ENCODE measurements around the gene IRX4.

The IRX4 gene

DNA sequence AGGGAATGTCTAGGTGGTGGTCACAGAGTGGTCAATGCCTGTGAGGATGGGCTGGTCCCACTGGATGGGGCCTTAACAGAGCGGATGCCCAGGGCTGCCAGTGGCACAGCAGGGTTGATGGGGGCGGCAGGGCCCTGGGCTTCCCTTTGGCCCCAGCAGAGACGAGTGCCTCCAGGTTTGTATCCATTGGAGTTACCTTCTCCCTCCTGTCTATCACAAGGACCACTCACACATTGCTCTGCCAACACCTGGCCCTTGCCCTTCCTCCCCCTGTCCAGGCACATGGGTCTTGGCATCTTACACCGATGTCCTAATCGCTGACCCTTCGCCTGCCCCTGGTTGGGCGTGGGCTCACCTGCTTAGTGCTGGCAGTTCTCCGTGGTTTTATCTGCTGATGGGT is 26.2 kb upstream of the IRX4 start:
- TF ChIP-seq TOX (CRISPR knock-in tag; IDR thresholded peaks at IDR 0.05; ENCODE audit: borderline replicate concordance) = no peak
- no peak for TF ChIP-seq GLIS3 (CRISPR knock-in tag; IDR thresholded peaks at IDR 0.05)
- no peak for TF ChIP-seq ZFP3 (CRISPR knock-in tag; IDR thresholded peaks at IDR 0.05)
- no peak for TF ChIP-seq ZFP30 (CRISPR knock-in tag; IDR thresholded peaks at IDR 0.05)
- no peak for TF ChIP-seq ESRRG (CRISPR knock-in tag; IDR thresholded peaks at IDR 0.05)
- no peak for TF ChIP-seq CSDC2 (CRISPR knock-in tag; IDR thresholded peaks at IDR 0.05)
- no peak for TF ChIP-seq OSR1 (CRISPR knock-in tag; IDR thresholded peaks at IDR 0.05)
- no peak for TF ChIP-seq TCF4 (CRISPR knock-in tag; IDR thresholded peaks at IDR 0.05; ENCODE audit: borderline replicate concordance)
- no peak for TF ChIP-seq PPARA (CRISPR knock-in tag; IDR thresholded peaks at IDR 0.05; ENCODE audit: borderline replicate concordance)
- TF ChIP-seq, protein P1, sequence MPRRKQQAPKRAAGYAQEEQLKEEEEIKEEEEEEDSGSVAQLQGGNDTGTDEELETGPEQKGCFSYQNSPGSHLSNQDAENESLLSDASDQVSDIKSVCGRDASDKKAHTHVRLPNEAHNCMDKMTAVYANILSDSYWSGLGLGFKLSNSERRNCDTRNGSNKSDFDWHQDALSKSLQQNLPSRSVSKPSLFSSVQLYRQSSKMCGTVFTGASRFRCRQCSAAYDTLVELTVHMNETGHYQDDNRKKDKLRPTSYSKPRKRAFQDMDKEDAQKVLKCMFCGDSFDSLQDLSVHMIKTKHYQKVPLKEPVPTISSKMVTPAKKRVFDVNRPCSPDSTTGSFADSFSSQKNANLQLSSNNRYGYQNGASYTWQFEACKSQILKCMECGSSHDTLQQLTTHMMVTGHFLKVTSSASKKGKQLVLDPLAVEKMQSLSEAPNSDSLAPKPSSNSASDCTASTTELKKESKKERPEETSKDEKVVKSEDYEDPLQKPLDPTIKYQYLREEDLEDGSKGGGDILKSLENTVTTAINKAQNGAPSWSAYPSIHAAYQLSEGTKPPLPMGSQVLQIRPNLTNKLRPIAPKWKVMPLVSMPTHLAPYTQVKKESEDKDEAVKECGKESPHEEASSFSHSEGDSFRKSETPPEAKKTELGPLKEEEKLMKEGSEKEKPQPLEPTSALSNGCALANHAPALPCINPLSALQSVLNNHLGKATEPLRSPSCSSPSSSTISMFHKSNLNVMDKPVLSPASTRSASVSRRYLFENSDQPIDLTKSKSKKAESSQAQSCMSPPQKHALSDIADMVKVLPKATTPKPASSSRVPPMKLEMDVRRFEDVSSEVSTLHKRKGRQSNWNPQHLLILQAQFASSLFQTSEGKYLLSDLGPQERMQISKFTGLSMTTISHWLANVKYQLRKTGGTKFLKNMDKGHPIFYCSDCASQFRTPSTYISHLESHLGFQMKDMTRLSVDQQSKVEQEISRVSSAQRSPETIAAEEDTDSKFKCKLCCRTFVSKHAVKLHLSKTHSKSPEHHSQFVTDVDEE (CRISPR knock-in tag; IDR thresholded peaks at IDR 0.05) = no peak
- TF ChIP-seq ZNF565 (CRISPR knock-in tag; conservative IDR thresholded peaks at IDR 0.05; ENCODE audit: low read depth) = no peak
- no peak for ATAC-seq

DNA sequence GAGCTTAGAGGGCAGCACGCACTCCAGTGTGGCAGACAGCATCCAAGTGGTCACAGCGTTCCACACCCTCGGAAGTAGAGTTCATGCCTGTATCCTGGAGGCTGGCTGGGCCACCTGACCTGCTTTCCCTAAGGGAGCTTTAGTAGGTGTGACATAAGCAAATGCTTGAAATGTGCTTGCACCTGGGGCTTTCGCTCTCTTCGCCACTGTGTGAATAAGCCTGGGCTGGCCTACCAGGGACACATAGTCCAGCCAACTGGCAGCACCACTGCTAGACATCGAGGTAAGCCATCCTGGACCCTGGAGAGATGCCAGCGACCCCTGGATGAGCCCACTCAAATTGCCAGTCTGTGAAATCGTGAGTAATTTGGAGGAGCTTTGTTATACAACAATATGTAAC is 24.9 kb upstream of the IRX4 start:
- ATAC-seq = no peak
- TF ChIP-seq ESRRG (CRISPR knock-in tag; IDR thresholded peaks at IDR 0.05) (no peak), PPARA (CRISPR knock-in tag; IDR thresholded peaks at IDR 0.05; ENCODE audit: borderline replicate concordance) (no peak), TOX (CRISPR knock-in tag; IDR thresholded peaks at IDR 0.05; ENCODE audit: borderline replicate concordance) (no peak), ARNTL (CRISPR knock-in tag; IDR thresholded peaks at IDR 0.05; ENCODE audit: borderline replicate concordance, low read depth) (no peak)

DNA sequence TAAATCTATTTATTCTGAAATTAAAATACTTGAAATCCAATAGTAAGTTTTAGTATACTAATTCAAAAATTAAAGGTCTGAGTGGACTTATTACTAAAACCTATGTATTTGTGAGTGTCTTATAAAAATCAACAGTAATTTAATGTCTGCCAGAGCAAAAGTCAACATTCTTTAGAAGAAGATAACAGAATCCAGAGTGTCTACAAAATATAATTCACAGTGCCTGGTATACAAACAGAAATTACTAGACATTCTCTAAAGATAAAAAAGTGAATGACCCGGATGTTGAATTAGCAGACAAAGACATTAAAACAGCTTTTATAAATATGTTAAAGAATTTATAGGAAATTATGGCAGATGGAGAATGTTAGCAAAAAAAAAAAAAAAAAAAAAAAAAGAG is 22.4 kb upstream of the IRX4 start:
- ATAC-seq = no peak
- TF ChIP-seq GLIS3 (CRISPR knock-in tag; IDR thresholded peaks at IDR 0.05) (no peak), ARNTL (CRISPR knock-in tag; IDR thresholded peaks at IDR 0.05; ENCODE audit: borderline replicate concordance, low read depth) (no peak), TCF4 (CRISPR knock-in tag; IDR thresholded peaks at IDR 0.05; ENCODE audit: borderline replicate concordance) (no peak), ZFP3 (CRISPR knock-in tag; IDR thresholded peaks at IDR 0.05) (no peak), ZNF70 (CRISPR knock-in tag; IDR thresholded peaks at IDR 0.05) (no peak), OSR1 (CRISPR knock-in tag; IDR thresholded peaks at IDR 0.05) (no peak), RARB (CRISPR knock-in tag; IDR thresholded peaks at IDR 0.05) (no peak), SNAI2 (CRISPR knock-in tag; IDR thresholded peaks at IDR 0.05) (no peak), PPARA (CRISPR knock-in tag; IDR thresholded peaks at IDR 0.05; ENCODE audit: borderline replicate concordance) (no peak), ZC3H10 (CRISPR knock-in tag; IDR thresholded peaks at IDR 0.05) (no peak), ZFP30 (CRISPR knock-in tag; IDR thresholded peaks at IDR 0.05) (no peak), ESRRG (CRISPR knock-in tag; IDR thresholded peaks at IDR 0.05) (no peak), CSDC2 (CRISPR knock-in tag; IDR thresholded peaks at IDR 0.05) (no peak), ZNF565 (CRISPR knock-in tag; conservative IDR thresholded peaks at IDR 0.05; ENCODE audit: low read depth) (no peak), ISL1 (CRISPR knock-in tag; IDR thresholded peaks at IDR 0.05) (no peak)
- TF ChIP-seq, protein P2, sequence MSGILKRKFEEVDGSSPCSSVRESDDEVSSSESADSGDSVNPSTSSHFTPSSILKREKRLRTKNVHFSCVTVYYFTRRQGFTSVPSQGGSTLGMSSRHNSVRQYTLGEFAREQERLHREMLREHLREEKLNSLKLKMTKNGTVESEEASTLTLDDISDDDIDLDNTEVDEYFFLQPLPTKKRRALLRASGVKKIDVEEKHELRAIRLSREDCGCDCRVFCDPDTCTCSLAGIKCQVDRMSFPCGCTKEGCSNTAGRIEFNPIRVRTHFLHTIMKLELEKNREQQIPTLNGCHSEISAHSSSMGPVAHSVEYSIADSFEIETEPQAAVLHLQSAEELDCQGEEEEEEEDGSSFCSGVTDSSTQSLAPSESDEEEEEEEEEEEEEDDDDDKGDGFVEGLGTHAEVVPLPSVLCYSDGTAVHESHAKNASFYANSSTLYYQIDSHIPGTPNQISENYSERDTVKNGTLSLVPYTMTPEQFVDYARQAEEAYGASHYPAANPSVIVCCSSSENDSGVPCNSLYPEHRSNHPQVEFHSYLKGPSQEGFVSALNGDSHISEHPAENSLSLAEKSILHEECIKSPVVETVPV (CRISPR knock-in tag; IDR thresholded peaks at IDR 0.05) = no peak
- TF ChIP-seq, protein P3, sequence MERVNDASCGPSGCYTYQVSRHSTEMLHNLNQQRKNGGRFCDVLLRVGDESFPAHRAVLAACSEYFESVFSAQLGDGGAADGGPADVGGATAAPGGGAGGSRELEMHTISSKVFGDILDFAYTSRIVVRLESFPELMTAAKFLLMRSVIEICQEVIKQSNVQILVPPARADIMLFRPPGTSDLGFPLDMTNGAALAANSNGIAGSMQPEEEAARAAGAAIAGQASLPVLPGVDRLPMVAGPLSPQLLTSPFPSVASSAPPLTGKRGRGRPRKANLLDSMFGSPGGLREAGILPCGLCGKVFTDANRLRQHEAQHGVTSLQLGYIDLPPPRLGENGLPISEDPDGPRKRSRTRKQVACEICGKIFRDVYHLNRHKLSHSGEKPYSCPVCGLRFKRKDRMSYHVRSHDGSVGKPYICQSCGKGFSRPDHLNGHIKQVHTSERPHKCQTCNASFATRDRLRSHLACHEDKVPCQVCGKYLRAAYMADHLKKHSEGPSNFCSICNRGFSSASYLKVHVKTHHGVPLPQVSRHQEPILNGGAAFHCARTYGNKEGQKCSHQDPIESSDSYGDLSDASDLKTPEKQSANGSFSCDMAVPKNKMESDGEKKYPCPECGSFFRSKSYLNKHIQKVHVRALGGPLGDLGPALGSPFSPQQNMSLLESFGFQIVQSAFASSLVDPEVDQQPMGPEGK (CRISPR knock-in tag; IDR thresholded peaks at IDR 0.05; ENCODE audit: borderline replicate concordance) = no peak
- TF ChIP-seq, protein P1 (CRISPR knock-in tag; IDR thresholded peaks at IDR 0.05) = no peak
- TF ChIP-seq, protein P4, sequence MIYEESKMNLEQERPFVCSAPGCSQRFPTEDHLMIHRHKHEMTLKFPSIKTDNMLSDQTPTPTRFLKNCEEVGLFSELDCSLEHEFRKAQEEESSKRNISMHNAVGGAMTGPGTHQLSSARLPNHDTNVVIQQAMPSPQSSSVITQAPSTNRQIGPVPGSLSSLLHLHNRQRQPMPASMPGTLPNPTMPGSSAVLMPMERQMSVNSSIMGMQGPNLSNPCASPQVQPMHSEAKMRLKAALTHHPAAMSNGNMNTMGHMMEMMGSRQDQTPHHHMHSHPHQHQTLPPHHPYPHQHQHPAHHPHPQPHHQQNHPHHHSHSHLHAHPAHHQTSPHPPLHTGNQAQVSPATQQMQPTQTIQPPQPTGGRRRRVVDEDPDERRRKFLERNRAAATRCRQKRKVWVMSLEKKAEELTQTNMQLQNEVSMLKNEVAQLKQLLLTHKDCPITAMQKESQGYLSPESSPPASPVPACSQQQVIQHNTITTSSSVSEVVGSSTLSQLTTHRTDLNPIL (CRISPR knock-in tag; IDR thresholded peaks at IDR 0.05; ENCODE audit: low read depth) = no peak
- TF ChIP-seq, protein P5, sequence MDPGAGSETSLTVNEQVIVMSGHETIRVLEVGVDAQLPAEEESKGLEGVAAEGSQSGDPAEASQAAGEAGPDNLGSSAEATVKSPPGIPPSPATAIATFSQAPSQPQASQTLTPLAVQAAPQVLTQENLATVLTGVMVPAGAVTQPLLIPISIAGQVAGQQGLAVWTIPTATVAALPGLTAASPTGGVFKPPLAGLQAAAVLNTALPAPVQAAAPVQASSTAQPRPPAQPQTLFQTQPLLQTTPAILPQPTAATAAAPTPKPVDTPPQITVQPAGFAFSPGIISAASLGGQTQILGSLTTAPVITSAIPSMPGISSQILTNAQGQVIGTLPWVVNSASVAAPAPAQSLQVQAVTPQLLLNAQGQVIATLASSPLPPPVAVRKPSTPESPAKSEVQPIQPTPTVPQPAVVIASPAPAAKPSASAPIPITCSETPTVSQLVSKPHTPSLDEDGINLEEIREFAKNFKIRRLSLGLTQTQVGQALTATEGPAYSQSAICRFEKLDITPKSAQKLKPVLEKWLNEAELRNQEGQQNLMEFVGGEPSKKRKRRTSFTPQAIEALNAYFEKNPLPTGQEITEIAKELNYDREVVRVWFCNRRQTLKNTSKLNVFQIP (CRISPR knock-in tag; IDR thresholded peaks at IDR 0.05; ENCODE audit: borderline replicate concordance, low read depth) = no peak
